ENCODE results near the gene PSG7.
"Not testable (repeated sequence)": the region's sequence is repeated elsewhere in the genome, so short reads cannot be mapped to it uniquely, and the experiment has no call there.

DNA sequence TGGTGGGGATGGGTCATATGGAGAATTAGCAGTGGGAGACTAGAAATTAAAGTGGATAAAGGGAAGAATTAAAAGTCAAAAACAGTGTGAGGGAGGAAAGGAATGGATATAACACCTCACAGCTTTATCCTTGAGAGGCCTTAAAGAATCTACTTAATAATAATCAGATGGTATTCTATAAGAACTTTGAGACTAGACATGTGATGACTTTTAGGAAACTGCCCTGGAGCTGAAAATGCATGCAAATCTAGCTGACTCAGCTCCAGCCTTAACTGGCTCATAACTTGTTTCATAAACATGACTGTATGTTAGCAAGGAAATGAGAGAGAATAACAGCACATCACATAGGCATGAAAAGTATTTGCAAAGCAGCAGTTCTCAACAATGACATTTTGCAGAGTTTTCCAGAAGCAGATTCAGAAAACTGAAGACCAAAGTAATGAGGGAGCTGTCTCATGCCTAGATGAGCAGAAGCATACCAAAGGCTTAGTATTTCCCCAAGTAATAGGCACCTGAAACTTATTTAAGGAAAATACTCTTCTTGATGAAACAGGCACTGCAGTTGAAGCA lies 49.0 kb downstream of the PSG7 start:
- TF ChIP-seq CTCF (conservative IDR thresholded peaks at IDR 0.05 in 1 of 2, IDR thresholded peaks at IDR 0.05 in 1 of 2; ENCODE audit: low read depth in 1 of 2, low read length in 2 of 2); EZH2 (IDR thresholded peaks at IDR 0.05; ENCODE audit: low read length, missing control alignments): not testable (repeated sequence)
